GM23338 (cell line): Measurements from ENCODE around the gene RAB11FIP3. TPM values are rescaled to one million over a fixed set of nuclear protein-coding genes. Genes with fewer than 3 reads are reported as not detected.

Experiments
- ATAC-seq: fragments of 200-7000 bp; cut with Tn5 transposase; 3 replicates; pipeline ENCODE4 v1.9.1; 2020
- DNase-seq: peaks from one replicate; pipeline ENCODE4 v3.0.0-alpha.2; 2015; ENCODE audit warnings: low spot score
- H2AFZ ChIP-seq: fragments of 200-600 bp; sonication (generic); 2 replicates; pipeline ENCODE4 v1.8.0; 2016; ENCODE audit warnings: antibody characterized with exemption, mild to moderate bottlenecking, moderate library complexity
- H3F3A ChIP-seq: fragments of 200-600 bp; sonication (generic); replicated peaks from 2 replicates; pipeline ENCODE4 v1.8.0; 2017; ENCODE audit warnings: antibody characterized with exemption, mixed run types, low read depth
- H3K27ac ChIP-seq: fragments of 200-600 bp; sonication (generic); 2 replicates; pipeline ENCODE4 v1.6.1; 2016; ENCODE audit warnings: low read depth
- H3K27me3 ChIP-seq: fragments of 200-600 bp; sonication (generic); 2 replicates; pipeline ENCODE4 v1.8.0; 2016; ENCODE audit warnings: mild to moderate bottlenecking, mixed run types, moderate library complexity; ENCODE audit not compliant: insufficient read depth
- H3K36me3 ChIP-seq: fragments of 200-600 bp; sonication (generic); 2 replicates; pipeline ENCODE4 v1.8.0; 2016; ENCODE audit warnings: mild to moderate bottlenecking; ENCODE audit not compliant: insufficient read depth
- H3K4me1 ChIP-seq: fragments of 200-600 bp; sonication (generic); 2 replicates; pipeline ENCODE4 v1.8.0; 2016; ENCODE audit warnings: mild to moderate bottlenecking, moderate library complexity; ENCODE audit not compliant: insufficient read depth
- H3K4me2 ChIP-seq: fragments of 200-600 bp; sonication (generic); 2 replicates; pipeline ENCODE4 v1.7.1; 2017; ENCODE audit warnings: mixed run types
- H3K4me3 ChIP-seq: fragments of 200-600 bp; sonication (generic); 2 replicates; pipeline ENCODE4 v1.6.1; 2016; ENCODE audit warnings: mixed run types
- H3K79me2 ChIP-seq: fragments of 200-600 bp; sonication (generic); replicated peaks from 2 replicates; pipeline ENCODE4 v1.8.0; 2017; ENCODE audit warnings: mild to moderate bottlenecking; ENCODE audit not compliant: insufficient read depth
- H3K9me2 ChIP-seq: fragments of 200-600 bp; sonication (generic); 2 replicates; pipeline ENCODE4 v1.8.0; 2017; ENCODE audit not compliant: insufficient read depth
- H4K20me1 ChIP-seq: fragments of 200-600 bp; sonication (generic); replicated peaks from 2 replicates; pipeline ENCODE4 v1.8.0; 2017; ENCODE audit warnings: mild to moderate bottlenecking; ENCODE audit not compliant: insufficient read depth
- H3K27ac Mint-ChIP-seq: 2 replicates; pipeline ENCODE4 v1.8.0; 2020; ENCODE audit warnings: inconsistent platforms, mild to moderate bottlenecking, moderate library complexity, mixed read lengths
- H3K27me3 Mint-ChIP-seq: 3 replicates; pipeline ENCODE4 v1.8.0; 2022; ENCODE audit warnings: low read depth, mild to moderate bottlenecking, moderate library complexity, mixed read lengths, inconsistent platforms; ENCODE audit not compliant: insufficient read depth, poor library complexity
- H3K36me3 Mint-ChIP-seq: 3 replicates; pipeline ENCODE4 v1.8.0; 2021; ENCODE audit warnings: low read depth, mild to moderate bottlenecking, inconsistent platforms, moderate library complexity, mixed read lengths
- H3K4me1 Mint-ChIP-seq: 3 replicates; pipeline ENCODE4 v1.8.0; 2020; ENCODE audit warnings: mild to moderate bottlenecking, inconsistent platforms, mixed read lengths
- H3K4me3 Mint-ChIP-seq: 3 replicates; pipeline ENCODE4 v1.8.0; 2021; ENCODE audit warnings: moderate library complexity, mild to moderate bottlenecking, inconsistent platforms, mixed read lengths
- H3K9me3 Mint-ChIP-seq: 3 replicates; pipeline ENCODE4 v1.8.0; 2020; ENCODE audit warnings: moderate library complexity, mild to moderate bottlenecking, inconsistent platforms, mixed read lengths
- CREB1 ChIP-seq: fragments of 250-450 bp; sonication (Bioruptor Pico); IDR thresholded peaks from 2 replicates; pipeline ENCODE4 v1.5.0; 2020; ENCODE audit warnings: low read depth, mild to moderate bottlenecking, moderate library complexity
- EZH2 ChIP-seq: fragments of 200-600 bp; sonication (generic); IDR thresholded peaks from one replicate; pipeline ENCODE4 v1.8.0; 2017; ENCODE audit warnings: antibody characterized with exemption, mild to moderate bottlenecking, low read depth; ENCODE audit not compliant: unreplicated experiment
- JUNB ChIP-seq: IDR thresholded peaks from one replicate; pipeline ENCODE4 v1.6.1; 2016; ENCODE audit warnings: antibody characterized with exemption; ENCODE audit not compliant: unreplicated experiment
- POLR2AphosphoS5 ChIP-seq: IDR thresholded peaks from 2 replicates; pipeline ENCODE4 v1.6.1; 2016; ENCODE audit warnings: antibody characterized with exemption, low read depth
- STAT1 ChIP-seq: IDR thresholded peaks from one replicate; pipeline ENCODE4 v1.6.1; 2016; ENCODE audit warnings: antibody characterized with exemption; ENCODE audit not compliant: unreplicated experiment
- ZNF114 ChIP-seq: fragments of 250-450 bp; sonication (Bioruptor Pico); IDR thresholded peaks from 2 replicates; pipeline ENCODE4 v1.5.0; 2020; ENCODE audit warnings: mild to moderate bottlenecking, moderate library complexity
- polyA plus RNA-seq: library from polyadenylated mRNA; unstranded; fragments of >200 nt; fragmentation: Nextera tagmentation; extraction: Ambion mirVana; gene quantifications from 2 replicates; pipeline ENCODE4 v1.2.1, GENCODE V29; 2016
- total RNA-seq: library from RNA; depleted of rRNA; stranded (reverse); fragments of >200 nt; shearing (Covaris generic); gene quantifications from 2 replicates; pipeline ENCODE4 v1.2.3, GENCODE V29; 2014
- TF ChIP-seq, protein P1 (sequence below): fragments of 250-450 bp; sonication (Bioruptor Pico); IDR thresholded peaks from 2 replicates; pipeline ENCODE4 v1.5.0; 2020; ENCODE audit warnings: mild to moderate bottlenecking, moderate library complexity
- TF ChIP-seq, protein P2 (sequence below): IDR thresholded peaks from one replicate; pipeline ENCODE4 v1.6.1; 2018; ENCODE audit warnings: antibody characterized with exemption; ENCODE audit not compliant: unreplicated experiment
- TF ChIP-seq, protein P3 (sequence below), 2 experiments: fragments of 200-600 bp in 1 of 2; sonication (generic) in 1 of 2; conservative IDR thresholded peaks; 2 replicates each; pipeline versions ENCODE4 v1.5.1 to v1.6.1; 2016 to 2017; ENCODE audit warnings: antibody characterized with exemption in 2 of 2, low read depth in 2 of 2, mild to moderate bottlenecking in 2 of 2, moderate library complexity in 1 of 2

Gene RAB11FIP3
- total and polyA plus RNA-seq, 2 experiments from 2014 or later: 3.2 to 29.2 TPM

DNA sequence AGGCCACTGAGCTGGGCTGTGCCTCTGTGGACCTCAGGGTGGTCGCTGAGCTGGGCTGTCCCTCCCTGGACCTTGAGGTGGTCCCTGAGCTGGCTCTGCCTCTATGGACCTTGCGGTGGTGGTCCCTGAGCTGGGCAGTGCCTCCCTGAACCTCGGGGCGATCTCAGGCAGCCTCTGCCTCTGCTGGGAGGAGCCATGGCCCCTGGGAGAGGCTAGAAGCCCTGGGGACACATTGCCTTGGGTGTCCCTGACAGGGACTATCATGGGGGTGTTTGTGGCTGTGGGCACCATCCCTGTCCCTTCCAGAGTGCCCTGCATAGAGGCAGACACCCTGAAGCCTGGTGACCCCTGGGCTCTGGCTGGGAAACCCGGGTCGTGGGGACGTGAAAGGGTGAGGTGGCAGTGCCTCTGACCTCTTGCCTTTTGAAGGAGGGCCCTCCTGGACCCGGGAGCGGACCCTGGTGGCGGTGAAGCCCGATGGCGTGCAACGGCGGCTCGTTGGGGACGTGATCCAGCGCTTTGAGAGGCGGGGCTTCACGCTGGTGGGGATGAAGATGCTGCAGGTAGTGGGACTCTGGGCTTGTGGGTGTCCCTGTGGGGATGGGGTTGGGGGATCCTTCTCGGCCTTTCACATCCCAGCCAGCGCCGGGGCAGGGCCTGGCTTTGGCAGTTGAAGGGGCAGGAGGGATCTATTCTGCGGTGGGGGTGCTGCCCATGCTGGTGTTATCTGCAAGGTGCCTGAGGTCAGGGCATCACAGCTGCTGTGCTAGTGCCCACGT is 26.7 kb upstream of the RAB11FIP3 start (continued):
- TF ChIP-seq, protein P1, sequence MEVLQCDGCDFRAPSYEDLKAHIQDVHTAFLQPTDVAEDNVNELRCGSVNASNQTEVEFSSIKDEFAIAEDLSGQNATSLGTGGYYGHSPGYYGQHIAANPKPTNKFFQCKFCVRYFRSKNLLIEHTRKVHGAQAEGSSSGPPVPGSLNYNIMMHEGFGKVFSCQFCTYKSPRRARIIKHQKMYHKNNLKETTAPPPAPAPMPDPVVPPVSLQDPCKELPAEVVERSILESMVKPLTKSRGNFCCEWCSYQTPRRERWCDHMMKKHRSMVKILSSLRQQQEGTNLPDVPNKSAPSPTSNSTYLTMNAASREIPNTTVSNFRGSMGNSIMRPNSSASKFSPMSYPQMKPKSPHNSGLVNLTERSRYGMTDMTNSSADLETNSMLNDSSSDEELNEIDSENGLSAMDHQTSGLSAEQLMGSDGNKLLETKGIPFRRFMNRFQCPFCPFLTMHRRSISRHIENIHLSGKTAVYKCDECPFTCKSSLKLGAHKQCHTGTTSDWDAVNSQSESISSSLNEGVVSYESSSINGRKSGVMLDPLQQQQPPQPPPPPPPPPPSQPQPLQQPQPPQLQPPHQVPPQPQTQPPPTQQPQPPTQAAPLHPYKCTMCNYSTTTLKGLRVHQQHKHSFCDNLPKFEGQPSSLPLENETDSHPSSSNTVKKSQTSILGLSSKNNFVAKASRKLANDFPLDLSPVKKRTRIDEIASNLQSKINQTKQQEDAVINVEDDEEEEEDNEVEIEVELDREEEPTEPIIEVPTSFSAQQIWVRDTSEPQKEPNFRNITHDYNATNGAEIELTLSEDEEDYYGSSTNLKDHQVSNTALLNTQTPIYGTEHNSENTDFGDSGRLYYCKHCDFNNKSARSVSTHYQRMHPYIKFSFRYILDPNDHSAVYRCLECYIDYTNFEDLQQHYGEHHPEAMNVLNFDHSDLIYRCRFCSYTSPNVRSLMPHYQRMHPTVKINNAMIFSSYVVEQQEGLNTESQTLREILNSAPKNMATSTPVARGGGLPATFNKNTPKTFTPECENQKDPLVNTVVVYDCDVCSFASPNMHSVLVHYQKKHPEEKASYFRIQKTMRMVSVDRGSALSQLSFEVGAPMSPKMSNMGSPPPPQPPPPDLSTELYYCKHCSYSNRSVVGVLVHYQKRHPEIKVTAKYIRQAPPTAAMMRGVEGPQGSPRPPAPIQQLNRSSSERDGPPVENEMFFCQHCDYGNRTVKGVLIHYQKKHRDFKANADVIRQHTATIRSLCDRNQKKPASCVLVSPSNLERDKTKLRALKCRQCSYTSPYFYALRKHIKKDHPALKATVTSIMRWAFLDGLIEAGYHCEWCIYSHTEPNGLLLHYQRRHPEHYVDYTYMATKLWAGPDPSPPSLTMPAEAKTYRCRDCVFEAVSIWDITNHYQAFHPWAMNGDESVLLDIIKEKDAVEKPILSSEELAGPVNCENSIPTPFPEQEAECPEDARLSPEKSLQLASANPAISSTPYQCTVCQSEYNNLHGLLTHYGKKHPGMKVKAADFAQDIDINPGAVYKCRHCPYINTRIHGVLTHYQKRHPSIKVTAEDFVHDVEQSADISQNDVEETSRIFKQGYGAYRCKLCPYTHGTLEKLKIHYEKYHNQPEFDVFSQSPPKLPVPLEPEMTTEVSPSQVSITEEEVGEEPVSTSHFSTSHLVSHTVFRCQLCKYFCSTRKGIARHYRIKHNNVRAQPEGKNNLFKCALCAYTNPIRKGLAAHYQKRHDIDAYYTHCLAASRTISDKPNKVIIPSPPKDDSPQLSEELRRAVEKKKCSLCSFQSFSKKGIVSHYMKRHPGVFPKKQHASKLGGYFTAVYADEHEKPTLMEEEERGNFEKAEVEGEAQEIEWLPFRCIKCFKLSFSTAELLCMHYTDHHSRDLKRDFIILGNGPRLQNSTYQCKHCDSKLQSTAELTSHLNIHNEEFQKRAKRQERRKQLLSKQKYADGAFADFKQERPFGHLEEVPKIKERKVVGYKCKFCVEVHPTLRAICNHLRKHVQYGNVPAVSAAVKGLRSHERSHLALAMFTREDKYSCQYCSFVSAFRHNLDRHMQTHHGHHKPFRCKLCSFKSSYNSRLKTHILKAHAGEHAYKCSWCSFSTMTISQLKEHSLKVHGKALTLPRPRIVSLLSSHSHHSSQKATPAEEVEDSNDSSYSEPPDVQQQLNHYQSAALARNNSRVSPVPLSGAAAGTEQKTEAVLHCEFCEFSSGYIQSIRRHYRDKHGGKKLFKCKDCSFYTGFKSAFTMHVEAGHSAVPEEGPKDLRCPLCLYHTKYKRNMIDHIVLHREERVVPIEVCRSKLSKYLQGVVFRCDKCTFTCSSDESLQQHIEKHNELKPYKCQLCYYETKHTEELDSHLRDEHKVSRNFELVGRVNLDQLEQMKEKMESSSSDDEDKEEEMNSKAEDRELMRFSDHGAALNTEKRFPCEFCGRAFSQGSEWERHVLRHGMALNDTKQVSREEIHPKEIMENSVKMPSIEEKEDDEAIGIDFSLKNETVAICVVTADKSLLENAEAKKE (CRISPR knock-in tag): no peak

DNA sequence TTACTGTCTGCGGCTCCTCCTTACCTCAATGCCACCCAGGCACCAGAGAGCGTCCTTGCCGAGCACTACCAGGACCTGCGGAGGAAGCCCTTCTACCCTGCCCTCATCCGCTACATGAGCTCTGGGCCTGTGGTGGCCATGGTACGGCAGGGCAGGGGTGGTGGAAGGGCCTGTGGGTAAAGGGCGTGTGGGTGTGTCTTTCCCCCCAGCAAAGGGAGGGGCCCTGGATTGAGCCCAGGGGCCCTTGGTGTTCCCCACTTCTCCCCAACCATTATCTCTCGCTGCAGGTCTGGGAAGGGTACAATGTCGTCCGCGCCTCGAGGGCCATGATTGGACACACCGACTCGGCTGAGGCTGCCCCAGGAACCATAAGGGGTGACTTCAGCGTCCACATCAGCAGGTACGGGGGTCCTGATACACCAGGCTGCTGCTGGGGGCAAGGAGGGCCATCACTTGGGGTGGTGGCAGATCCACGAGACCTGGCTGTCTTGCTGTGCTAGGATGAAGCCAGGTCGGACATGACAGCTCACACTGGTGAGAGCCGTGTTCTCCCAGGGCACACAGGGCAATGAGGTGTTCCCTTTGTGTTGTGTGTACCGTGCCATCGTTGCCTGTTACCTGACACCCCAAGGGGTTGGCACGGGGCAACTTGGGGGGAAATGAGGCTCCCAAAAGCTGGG is 26.0 kb upstream of the RAB11FIP3 start:
- H3K4me3 ChIP-seq: no peak overlapping the region
- H3K27ac ChIP-seq: peak overlapping the region; percentile 50; the same call in 1 of the 2 replicates
- peaks cover 22% of the 10 kb centered on the region for H3K36me3 Mint-ChIP-seq
- peaks cover 5% of the 10 kb centered on the region; the same call in 1 of the 2 replicates for H3K79me2 ChIP-seq
- DNase-seq (no peak), ATAC-seq (no peak)
- H3K36me3 ChIP-seq: no peaks in the 10 kb centered on the region; the same call in 1 of the 2 replicates
- peaks cover 5% of the 10 kb centered on the region; the same call in 2 of the 3 replicates for H3K9me3 Mint-ChIP-seq
- peaks cover 38% of the 10 kb centered on the region for H3F3A ChIP-seq
- peaks cover 20% of the 10 kb centered on the region for H3K4me1 ChIP-seq
- H3K27ac Mint-ChIP-seq: no peak overlapping the region
- H4K20me1 ChIP-seq: no peaks in the 10 kb centered on the region; the same call in 1 of the 2 replicates
- H3K27me3 Mint-ChIP-seq: peaks cover 28% of the 10 kb centered on the region
- H3K9me2 ChIP-seq: no peaks in the 10 kb centered on the region
- no peak overlapping the region for H3K4me3 Mint-ChIP-seq
- no peak overlapping the region for H3K4me2 ChIP-seq
- H3K4me1 Mint-ChIP-seq: peaks cover 29% of the 10 kb centered on the region
- no peaks in the 10 kb centered on the region for H3K27me3 ChIP-seq
- no peak overlapping the region for H2AFZ ChIP-seq
- TF ChIP-seq POLR2AphosphoS5: no peak
- TF ChIP-seq CREB1 (CRISPR knock-in tag): no peak
- no peak for TF ChIP-seq ZNF114 (CRISPR knock-in tag)
- TF ChIP-seq, protein P2, sequence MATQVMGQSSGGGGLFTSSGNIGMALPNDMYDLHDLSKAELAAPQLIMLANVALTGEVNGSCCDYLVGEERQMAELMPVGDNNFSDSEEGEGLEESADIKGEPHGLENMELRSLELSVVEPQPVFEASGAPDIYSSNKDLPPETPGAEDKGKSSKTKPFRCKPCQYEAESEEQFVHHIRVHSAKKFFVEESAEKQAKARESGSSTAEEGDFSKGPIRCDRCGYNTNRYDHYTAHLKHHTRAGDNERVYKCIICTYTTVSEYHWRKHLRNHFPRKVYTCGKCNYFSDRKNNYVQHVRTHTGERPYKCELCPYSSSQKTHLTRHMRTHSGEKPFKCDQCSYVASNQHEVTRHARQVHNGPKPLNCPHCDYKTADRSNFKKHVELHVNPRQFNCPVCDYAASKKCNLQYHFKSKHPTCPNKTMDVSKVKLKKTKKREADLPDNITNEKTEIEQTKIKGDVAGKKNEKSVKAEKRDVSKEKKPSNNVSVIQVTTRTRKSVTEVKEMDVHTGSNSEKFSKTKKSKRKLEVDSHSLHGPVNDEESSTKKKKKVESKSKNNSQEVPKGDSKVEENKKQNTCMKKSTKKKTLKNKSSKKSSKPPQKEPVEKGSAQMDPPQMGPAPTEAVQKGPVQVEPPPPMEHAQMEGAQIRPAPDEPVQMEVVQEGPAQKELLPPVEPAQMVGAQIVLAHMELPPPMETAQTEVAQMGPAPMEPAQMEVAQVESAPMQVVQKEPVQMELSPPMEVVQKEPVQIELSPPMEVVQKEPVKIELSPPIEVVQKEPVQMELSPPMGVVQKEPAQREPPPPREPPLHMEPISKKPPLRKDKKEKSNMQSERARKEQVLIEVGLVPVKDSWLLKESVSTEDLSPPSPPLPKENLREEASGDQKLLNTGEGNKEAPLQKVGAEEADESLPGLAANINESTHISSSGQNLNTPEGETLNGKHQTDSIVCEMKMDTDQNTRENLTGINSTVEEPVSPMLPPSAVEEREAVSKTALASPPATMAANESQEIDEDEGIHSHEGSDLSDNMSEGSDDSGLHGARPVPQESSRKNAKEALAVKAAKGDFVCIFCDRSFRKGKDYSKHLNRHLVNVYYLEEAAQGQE: no peak
- no peak for TF ChIP-seq JUNB
- no peak for TF ChIP-seq STAT1
- no peak for TF ChIP-seq EZH2
- TF ChIP-seq, protein P3, sequence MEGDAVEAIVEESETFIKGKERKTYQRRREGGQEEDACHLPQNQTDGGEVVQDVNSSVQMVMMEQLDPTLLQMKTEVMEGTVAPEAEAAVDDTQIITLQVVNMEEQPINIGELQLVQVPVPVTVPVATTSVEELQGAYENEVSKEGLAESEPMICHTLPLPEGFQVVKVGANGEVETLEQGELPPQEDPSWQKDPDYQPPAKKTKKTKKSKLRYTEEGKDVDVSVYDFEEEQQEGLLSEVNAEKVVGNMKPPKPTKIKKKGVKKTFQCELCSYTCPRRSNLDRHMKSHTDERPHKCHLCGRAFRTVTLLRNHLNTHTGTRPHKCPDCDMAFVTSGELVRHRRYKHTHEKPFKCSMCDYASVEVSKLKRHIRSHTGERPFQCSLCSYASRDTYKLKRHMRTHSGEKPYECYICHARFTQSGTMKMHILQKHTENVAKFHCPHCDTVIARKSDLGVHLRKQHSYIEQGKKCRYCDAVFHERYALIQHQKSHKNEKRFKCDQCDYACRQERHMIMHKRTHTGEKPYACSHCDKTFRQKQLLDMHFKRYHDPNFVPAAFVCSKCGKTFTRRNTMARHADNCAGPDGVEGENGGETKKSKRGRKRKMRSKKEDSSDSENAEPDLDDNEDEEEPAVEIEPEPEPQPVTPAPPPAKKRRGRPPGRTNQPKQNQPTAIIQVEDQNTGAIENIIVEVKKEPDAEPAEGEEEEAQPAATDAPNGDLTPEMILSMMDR (conservative IDR thresholded peaks at IDR 0.05; ENCODE audit: low read depth in 2 of 2): no peak
